ENCODE measurements around the gene RHOC. TPM values are rescaled to one million over a fixed set of nuclear protein-coding genes. Genes with fewer than 3 reads are reported as not detected.

RHOC gene
- total RNA-seq, 1 experiment from 2014 or later: 154 TPM

GRCh38 chr1:112699425-112700144 lies 7.3 kb downstream of the RHOC start:
- DNase-seq (ENCODE audit: low read depth, low spot score) (no peak), ATAC-seq (no peak)
- Histone ChIP-seq H3K27ac (ENCODE audit: low read depth, low read length) (peak overlapping the region; percentile 73), H3K4me1 (ENCODE audit: control insufficient read depth in 1 of 2, insufficient read depth in 2 of 2, low read length in 2 of 2) (peaks cover 42 to 58% of the 10 kb centered on the region in 2 experiments), H3K27me3 (ENCODE audit: insufficient read depth, low read length) (no peaks in the 10 kb centered on the region), H3K4me2 (ENCODE audit: low read length) (peak overlapping the region; percentile 76), H3K9me2 (ENCODE audit: insufficient read depth) (no peaks in the 10 kb centered on the region), H3K4me3 (replicated peaks in 1 of 2; ENCODE audit: low read depth in 1 of 2, low read length in 2 of 2) (no peak overlapping the region), H3K9ac (ENCODE audit: low read length) (peak overlapping the region; percentile 47), H3K79me2 (ENCODE audit: insufficient read depth, low read length) (peaks cover 16% of the 10 kb centered on the region), H4K20me1 (ENCODE audit: insufficient read depth) (no peaks in the 10 kb centered on the region), H3K9me3 (ENCODE audit: control insufficient read depth in 1 of 2, insufficient read depth in 1 of 2, low read depth in 1 of 2, low read length in 2 of 2) (no peaks in the 10 kb centered on the region), H3K36me3 (ENCODE audit: control insufficient read depth in 1 of 2, insufficient read depth in 2 of 2, low read length in 2 of 2) (peaks cover 6 to 26% of the 10 kb centered on the region in 2 experiments), H2AFZ (ENCODE audit: low read depth, low read length, poor library complexity, severe bottlenecking) (no peak overlapping the region)
- intact Hi-C loops (cut with micrococcal nuclease): loop anchor here (10.0 kb wide), 1 partner anchor 175 kb away; no protein-coding TSS in a partner anchor
- TF ChIP-seq POLR2AphosphoS5 (IDR thresholded peaks at IDR 0.05; ENCODE audit: low read depth, low read length) (0 out of 2 replicates have a peak, but pooled peaks have one; percentile 1), MAX (IDR thresholded peaks at IDR 0.05) (no peak)
- ChIA-PET CTCF (interaction anchor here (0.8 to 1.3 kb wide), 3 partner anchors 26 to 308 kb away, joined by 3 read pairs; partner anchors contain the start of gene CTTNBP2NL), POLR2A (interaction anchor here (1.2 to 2.4 kb wide), 2 partner anchors 18 to 25 kb away, joined by 3 to 9 read pairs; partner anchors contain the start of gene MOV10), RAD21 (ENCODE audit: low non-redundant PET in 1 of 2, low total read pairs in 2 of 2, uncharacterized antibody in 2 of 2, unreplicated experiment in 2 of 2) (no interaction called here)
- no TSS peak for BruUV-seq (replicated peaks)

GRCh38 chr1:112698366-112699310 lies 8.3 kb downstream of the RHOC start:
- Histone ChIP-seq H4K20me1 (ENCODE audit: insufficient read depth) (no peaks in the 10 kb centered on the region), H3K9me2 (ENCODE audit: insufficient read depth) (no peaks in the 10 kb centered on the region), H3K4me1 (ENCODE audit: control insufficient read depth in 1 of 2, insufficient read depth in 2 of 2, low read length in 2 of 2) (peaks cover 37 to 51% of the 10 kb centered on the region in 2 experiments), H3K27ac (ENCODE audit: low read depth, low read length) (peak overlapping the region; percentile 73), H3K36me3 (ENCODE audit: control insufficient read depth in 1 of 2, insufficient read depth in 2 of 2, low read length in 2 of 2) (peaks cover 7 to 30% of the 10 kb centered on the region in 2 experiments), H3K4me2 (ENCODE audit: low read length) (peak overlapping the region; percentile 76), H3K27me3 (ENCODE audit: insufficient read depth, low read length) (no peaks in the 10 kb centered on the region), H3K4me3 (replicated peaks in 1 of 2; ENCODE audit: low read depth in 1 of 2, low read length in 2 of 2) (no peak overlapping the region), H2AFZ (ENCODE audit: low read depth, low read length, poor library complexity, severe bottlenecking) (no peak overlapping the region), H3K9me3 (ENCODE audit: control insufficient read depth in 1 of 2, insufficient read depth in 1 of 2, low read depth in 1 of 2, low read length in 2 of 2) (no peaks in the 10 kb centered on the region), H3K79me2 (ENCODE audit: insufficient read depth, low read length) (peaks cover 7% of the 10 kb centered on the region; the same call in 1 of the 2 replicates), H3K9ac (ENCODE audit: low read length) (no peak overlapping the region)
- no peak for DNase-seq (ENCODE audit: low read depth, low spot score)
- TF ChIP-seq REST (IDR thresholded peaks at IDR 0.05; ENCODE audit: low read depth) (no peak), TCF7L2 (IDR thresholded peaks at IDR 0.05; ENCODE audit: borderline replicate concordance, extremely low read depth, insufficient read depth, insufficient read length) (peak; percentile 40), POLR2A (IDR thresholded peaks at IDR 0.05; ENCODE audit: borderline replicate concordance, extremely low read depth, insufficient read depth, insufficient read length) (no peak), EZH2phosphoT487 (IDR thresholded peaks at IDR 0.05; ENCODE audit: borderline replicate concordance) (no peak), EZH2 (IDR thresholded peaks at IDR 0.05) (no peak)
- ChIA-PET RAD21 (ENCODE audit: low non-redundant PET in 1 of 2, low total read pairs in 2 of 2, uncharacterized antibody in 2 of 2, unreplicated experiment in 2 of 2) (no interaction called here), CTCF (interaction anchor here (0.8 to 1.3 kb wide), 2 partner anchors 25 to 307 kb away, joined by 3 read pairs; no protein-coding TSS in a partner anchor), POLR2A (interaction anchor here (1.2 to 2.4 kb wide), 2 partner anchors 17 to 24 kb away, joined by 3 to 9 read pairs; partner anchors contain the start of gene MOV10)
- peak; percentile 52; the same call in 1 of the 2 replicates for ATAC-seq
- no TSS peak for BruUV-seq (replicated peaks)
- intact Hi-C loops (cut with micrococcal nuclease): no loop called here

Data from HCT116 (cell line).